ENCODE data around the gene WT1.

GRCh38 chr11:32429477-32429876, 5.9 kb downstream of the WT1 start:
- TF ChIP-seq CTCF (IDR thresholded peaks at IDR 0.05), result no peak
- TF ChIP-seq ZFX (IDR thresholded peaks at IDR 0.05; ENCODE audit: borderline replicate concordance), result no peak

All from 22Rv1 (cell line).